GM12878 (cell line): ENCODE results near the gene REEP5. TPM values are rescaled to one million over a fixed set of nuclear protein-coding genes. Genes with fewer than 3 reads are reported as not detected.

Experiments
- ATAC-seq: fragments of 200-7000 bp; cut with Tn5 transposase; 3 replicates; pipeline ENCODE4 v1.9.1; 2020; ENCODE audit warnings: mild to moderate bottlenecking, moderate library complexity
- BruUV-seq: library from RNA; stranded (reverse); fragments of 400-500 nt; replicated peaks from 2 replicates; lab custom pipeline; 2021; lab: Mats Ljungman, UMichigan
- CTCF ChIA-PET: fragments of 300-600 bp; sonication (Branson Sonifier 250); formaldehyde crosslinking; extraction: SDS; loops from one replicate; lab custom pipeline; 2021; ENCODE audit warnings: inconsistent platforms; lab: Yijun Ruan, JAX
- POLR2A ChIA-PET: fragments of 350-600 bp; formaldehyde crosslinking; extraction: SDS; loops from one replicate; lab custom pipeline; 2021; ENCODE audit warnings: inconsistent platforms; lab: Charles Lee
- RAD21 ChIA-PET: fragments of 300-600 bp; sonication (Branson Sonifier 250); formaldehyde crosslinking; loops from one replicate; lab custom pipeline; 2023; ENCODE audit warnings: antibody characterized with exemption; ENCODE audit not compliant: unreplicated experiment; lab: Charles Lee
- SMC1A ChIA-PET: fragments of 300-600 bp; sonication (Branson Sonifier 250); formaldehyde crosslinking; loops from one replicate; lab custom pipeline; 2023; ENCODE audit not compliant: unreplicated experiment, uncharacterized antibody; lab: Charles Lee
- DNase-seq: peaks from one replicate; pipeline ENCODE4 v3.0.0-alpha.2; 2011; ENCODE audit warnings: low read depth, low spot score
- FAIRE-seq: peaks from 3 replicates; lab custom pipeline; 2011; peaks lifted over from hg19 to GRCh38; lab: Jason Lieb, UNC
- H2AFZ ChIP-seq: 2 replicates; pipeline ENCODE4 v1.6.0; 2011; ENCODE audit warnings: low read depth, low read length, control low read depth; ENCODE audit not compliant: control insufficient read depth
- H3K27ac ChIP-seq: 2 replicates; pipeline ENCODE4 v1.5.1; 2011; ENCODE audit warnings: control low read depth; ENCODE audit not compliant: control insufficient read depth, insufficient read depth
- H3K27me3 ChIP-seq, 2 experiments: replicated peaks in 1 of 2; 2 replicates each; pipeline versions ENCODE4 v1.6.0 to v1.6.1; 2011; ENCODE audit warnings: low read length in 1 of 2; ENCODE audit not compliant: control insufficient read depth in 2 of 2, insufficient read depth in 2 of 2
- H3K36me3 ChIP-seq, 2 experiments: 2 replicates each; pipeline ENCODE4 v1.5.1; 2011; ENCODE audit warnings: low read length in 1 of 2; ENCODE audit not compliant: control insufficient read depth in 2 of 2, insufficient read depth in 2 of 2
- H3K4me1 ChIP-seq: 2 replicates; pipeline ENCODE4 v1.6.1; 2011; ENCODE audit warnings: mild to moderate bottlenecking, low read length, moderate library complexity, mixed read lengths; ENCODE audit not compliant: control insufficient read depth, insufficient read depth
- H3K4me2 ChIP-seq: 2 replicates; pipeline ENCODE4 v1.6.0; 2011; ENCODE audit warnings: control low read depth; ENCODE audit not compliant: control insufficient read depth, insufficient read depth
- H3K4me3 ChIP-seq: fragments of 200-600 bp; sonication (generic); 2 replicates; pipeline ENCODE4 v1.5.1; 2016
- H3K79me2 ChIP-seq: 2 replicates; pipeline ENCODE4 v1.6.0; 2011; ENCODE audit warnings: low read length; ENCODE audit not compliant: control insufficient read depth, insufficient read depth
- H3K9ac ChIP-seq: 2 replicates; pipeline ENCODE4 v1.8.0; 2011; ENCODE audit warnings: low read length, control low read depth, mixed read lengths; ENCODE audit not compliant: control insufficient read depth, insufficient read depth
- H3K9me3 ChIP-seq: replicated peaks from 3 replicates; pipeline ENCODE4 v1.5.1; 2011; ENCODE audit warnings: mild to moderate bottlenecking, low read length; ENCODE audit not compliant: control insufficient read depth, insufficient read depth
- H4K20me1 ChIP-seq: 2 replicates; pipeline ENCODE4 v1.6.0; 2011; ENCODE audit not compliant: control insufficient read depth, insufficient read depth
- ELK1 ChIP-seq: IDR thresholded peaks from 2 replicates; pipeline ENCODE4 v1.6.1; 2012; ENCODE audit warnings: low read depth, low read length, improper control_type of control experiment
- MEF2B ChIP-seq: fragments of 450-650 bp; IDR thresholded peaks from 2 replicates; pipeline ENCODE4 v1.6.1; 2018; ENCODE audit warnings: mild to moderate bottlenecking, moderate library complexity; ENCODE audit not compliant: partially characterized antibody, poor library complexity, severe bottlenecking
- MXI1 ChIP-seq: fragments of 150-350 bp; IDR thresholded peaks from 2 replicates; pipeline ENCODE4 v1.6.1; 2011; ENCODE audit warnings: low read depth, mild to moderate bottlenecking, inconsistent platforms, low read length, improper control_type of control experiment
- NFXL1 ChIP-seq: fragments of 450-650 bp; IDR thresholded peaks from 2 replicates; pipeline ENCODE4 v1.6.1; 2017; ENCODE audit warnings: antibody characterized with exemption, mild to moderate bottlenecking, borderline replicate concordance
- PRDM15 ChIP-seq: fragments of 450-650 bp; formaldehyde crosslinking; IDR thresholded peaks from 2 replicates; pipeline ENCODE4 v1.4.0; 2020; ENCODE audit warnings: mild to moderate bottlenecking, moderate library complexity
- RELB ChIP-seq: fragments of 450-650 bp; IDR thresholded peaks from 2 replicates; pipeline ENCODE4 v1.6.1; 2017; ENCODE audit warnings: low read depth, mild to moderate bottlenecking, moderate library complexity
- SPI1 ChIP-seq: IDR thresholded peaks from 2 replicates; pipeline ENCODE4 v1.6.1; 2011; ENCODE audit warnings: low read depth, mild to moderate bottlenecking, low read length, moderate library complexity, borderline replicate concordance; ENCODE audit not compliant: insufficient read depth
- SREBF2 ChIP-seq: IDR thresholded peaks from 2 replicates; pipeline ENCODE4 v1.6.1; 2012; ENCODE audit warnings: mild to moderate bottlenecking, low read length
- ZBTB11 ChIP-seq: fragments of 450-650 bp; formaldehyde crosslinking; IDR thresholded peaks from 2 replicates; pipeline ENCODE4 v1.5.0; 2022; ENCODE audit warnings: mild to moderate bottlenecking, missing genetic modification characterization
- WGBS: methylation state at CpG from one replicate; pipeline ENCODE4 v1.1.6; 2016; ENCODE audit warnings: low lambda C conversion rate; ENCODE audit not compliant: insufficient replicate concordance, insufficient coverage; ENCODE audit errors: missing lambda C conversion rate; 5-methylcytosine and 5-hydroxymethylcytosine counted together
- in situ Hi-C: fragments of 300-500 bp; cut with MboI; formaldehyde crosslinking; loops from 9 replicates; pipeline ENCODE4 v1.14.3; 2018; ENCODE audit warnings: mixed read lengths
- intact Hi-C: fragments of 100-400 bp; cut with micrococcal nuclease; formaldehyde crosslinking; loops from one replicate; pipeline ENCODE4 v1.14.2; 2022; ENCODE audit not compliant: unreplicated experiment
- polyA plus RNA-seq, 11 experiments: library from polyadenylated mRNA; depleted of rRNA in 4 of 11; unstranded in 6 of 11; stranded (reverse) in 5 of 11; fragments of >200 nt; fragmentation: Nextera tagmentation in 4 of 11; fragmentation: Illumina TruSeq in 1 of 11; extraction: Ambion mirVana in 4 of 11; extraction: Trizol in 1 of 11; gene quantifications; 1 replicate in 1 of 11; 2 replicates in 10 of 11; pipeline versions ENCODE4 v1.2.1 to v1.2.3, GENCODE V29; 2011 to 2016; ENCODE audit warnings: inconsistent platforms in 2 of 11, missing spikeins in 2 of 11, low read depth in 1 of 11
- total RNA-seq, 4 experiments: library from RNA; depleted of rRNA in 3 of 4; stranded (reverse); fragments of >200 nt in 3 of 4; fragmentation: Illumina TruSeq in 1 of 4; extraction: Trizol in 1 of 4; gene quantifications; 2 replicates each; pipeline versions ENCODE4 v1.2.1 to v1.2.3, GENCODE V29; 2013 to 2021

The REEP5 gene
- total and polyA plus RNA-seq, 10 of the 15 experiments (the other 5 are each of a cell fraction or from before 2014, with no cell fraction given), result 30.5 to 211 (median 113) TPM

- TF ChIP-seq SPI1 (peak; percentile 16; the same call in 1 of the 2 replicates), NFXL1 (no peak), SREBF2 (no peak), PRDM15 (CRISPR knock-in tag) (no peak), ZBTB11 (CRISPR knock-in tag) (no peak), MXI1 (no peak), MEF2B (no peak), RELB (no peak), ELK1 (no peak)
- Histone ChIP-seq H2AFZ (no peak overlapping the region), H3K27ac (no peak overlapping the region), H3K9ac (no peak overlapping the region), H3K9me3 (no peaks in the 10 kb centered on the region), H3K4me1 (peaks cover 17% of the 10 kb centered on the region), H3K36me3 (peaks cover 8 to 30% of the 10 kb centered on the region in 2 experiments), H3K4me2 (no peak overlapping the region), H4K20me1 (no peaks in the 10 kb centered on the region), H3K27me3 (no peaks in the 10 kb centered on the region), H3K4me3 (no peak overlapping the region), H3K79me2 (peaks cover 27% of the 10 kb centered on the region)
- ATAC-seq, result peak; percentile 31; the same call in 1 of the 3 replicates
- in situ Hi-C loops (no loop called here), intact Hi-C loops (no loop called here)
- ChIA-PET RAD21 (no interaction called here), POLR2A (interaction anchor here (1.3 kb wide), 1 partner anchor 53 kb away, joined by 4 read pairs; no protein-coding TSS in a partner anchor), CTCF (interaction anchor here (0.8 to 0.9 kb wide), 2 partner anchors 45 to 97 kb away, joined by 3 read pairs; no protein-coding TSS in a partner anchor), SMC1A (interaction anchor here (1.0 to 2.3 kb wide), 6 partner anchors 8 to 343 kb away, joined by 3 to 9 read pairs (median 6); no protein-coding TSS in a partner anchor)
- no TSS peak for BruUV-seq
- no peak for FAIRE-seq
- 86% methylated on average over 2 of the region's 2 CpGs for WGBS
- no peak for DNase-seq
These were observed 55.3 kb downstream of the REEP5 start for GRCh38 chr5:112866739-112867138.
